Ovary (tissue), 9 donors: ENCODE results near the gene RAD9B. TPM values are rescaled to one million over a fixed set of nuclear protein-coding genes. Genes with fewer than 3 reads are reported as not detected.
"Not testable (repeated sequence)": the region's sequence is repeated elsewhere in the genome, so short reads cannot be mapped to it uniquely, and the experiment has no call there.

Experiments used
- DNase-seq, 5 donors: peaks; one replicate each; pipeline ENCODE4 v3.0.0-alpha.2; 2019 to 2020
- H3K27ac ChIP-seq, 2 donors: fragments of 200-600 bp; one replicate each; pipeline versions ENCODE4 v1.5.1 to v1.8.0; 2019 to 2022
- H3K27me3 ChIP-seq: fragments of 200-600 bp; one replicate; pipeline ENCODE4 v1.8.0; 2022
- H3K36me3 ChIP-seq: fragments of 200-600 bp; sonication (generic); one replicate; pipeline ENCODE4 v1.5.1; 2019
- H3K4me1 ChIP-seq: one replicate; pipeline ENCODE4 v1.8.1; 2013; ENCODE audit warnings: mild to moderate bottlenecking, moderate library complexity; ENCODE audit not compliant: insufficient read depth
- H3K4me3 ChIP-seq: fragments of 200-600 bp; sonication (generic); one replicate; pipeline ENCODE4 v1.5.1; 2017
- H3K9me3 ChIP-seq, 2 donors: fragments of 200-600 bp in 1 of 2; sonication (generic) in 1 of 2; one replicate each; pipeline versions ENCODE4 v1.5.1 to v1.8.1; 2013 to 2019; ENCODE audit warnings: mild to moderate bottlenecking in 1 of 2, moderate library complexity in 1 of 2
- CTCF ChIP-seq, 3 donors: fragments of 450-650 bp in 2 of 3; fragments of 200-600 bp in 1 of 3; IDR thresholded peaks; one replicate each; pipeline versions ENCODE4 v1.5.1 to v1.8.0; 2016 to 2022; ENCODE audit warnings: antibody characterized with exemption in 3 of 3, mild to moderate bottlenecking in 1 of 3
- EP300 ChIP-seq: sonication (generic); formaldehyde crosslinking; IDR thresholded peaks from one replicate; pipeline ENCODE4 v1.6.1; 2017; ENCODE audit warnings: antibody characterized with exemption
- POLR2A ChIP-seq: fragments of 450-650 bp; IDR thresholded peaks from one replicate; pipeline ENCODE4 v1.6.1; 2017; ENCODE audit warnings: antibody characterized with exemption, mild to moderate bottlenecking, moderate library complexity
- WGBS, 3 donors: extraction: QIAGEN DNeasy Blood & Tissue Kit in 1 of 3; methylation state at CpG; one replicate each; pipeline versions ENCODE4 v1.1.5 to v1.1.7; 2013 to 2017; 5-methylcytosine and 5-hydroxymethylcytosine counted together
- intact Hi-C, 4 donors: fragments of 100-400 bp; cut with DNase I; formaldehyde crosslinking; loops; one replicate each; pipeline versions ENCODE4 v1.11.0 to v1.15.1; 2022 to 2023
- polyA plus RNA-seq, 2 donors: library from polyadenylated mRNA; stranded (reverse); fragments of 200-250 nt in 1 of 2; fragments of 350-450 nt in 1 of 2; fragmentation: Illumina TruSeq in 1 of 2; extraction: RNeasy Lipid Tissue Mini Kit (QIAGEN cat#74804) in 1 of 2; gene quantifications; one replicate each; pipeline ENCODE4 v1.2.3, GENCODE V29; 2013 to 2014
- total RNA-seq, 7 donors: library from RNA; depleted of rRNA in 2 of 7; stranded (reverse); fragments of >200 nt in 2 of 7; fragmentation: NEBNext Ultra II Directional in 3 of 7; extraction: Animal tissue kit (Norgen Biotek cat#: 25700) in 3 of 7; gene quantifications; one replicate each; pipeline versions ENCODE4 v1.1.0 to v1.2.4, GENCODE V29; 2016 to 2023
- donor health status: DM: no; HTN: no; CAD: no; lungs with moderate emphysema.
- donor health status: DM: no; HTN: no; CAD: no.
- donor health status: Bipolar disorder and iron deficiency.
- donor health status: DM: yes; HTN: yes; CAD: no.
- donor health status: DM: no; HTN: no; CAD: no.
- donor health status: DM: yes; HTN: yes; CAD: no.

The RAD9B gene
- total and polyA plus RNA-seq, 9 donors, result 0.23 to 3.8 (median 1.4) TPM

DNA sequence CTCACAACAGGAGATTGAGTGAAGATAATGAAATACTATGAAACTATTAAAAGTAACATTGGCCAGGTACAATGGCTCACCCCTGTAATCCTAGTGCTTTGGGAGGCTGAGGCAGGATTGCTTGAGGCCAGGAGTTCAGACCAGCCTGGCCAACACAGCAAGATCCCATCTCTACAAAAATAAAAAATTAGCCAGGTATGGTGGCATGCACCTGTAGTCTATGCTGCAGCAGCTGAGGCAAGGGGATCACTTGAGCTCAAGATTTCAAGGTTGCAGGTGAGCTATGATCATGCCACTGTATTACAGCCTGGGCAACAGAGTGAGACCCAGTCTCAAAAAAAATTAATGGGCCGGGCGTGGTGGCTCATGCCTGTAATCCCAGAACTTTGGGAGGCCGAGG lies 14.9 kb downstream of the RAD9B start:
- Histone ChIP-seq H3K36me3 (no peaks in the 10 kb centered on the region), H3K4me1 (no peaks in the 10 kb centered on the region), H3K4me3 (no peak overlapping the region), H3K27ac (no peak overlapping the region), H3K27me3 (no peaks in the 10 kb centered on the region), H3K9me3 (no peaks in the 10 kb centered on the region)
- TF ChIP-seq CTCF (IDR thresholded peaks at IDR 0.05), result no peak
- TF ChIP-seq POLR2A, result no peak
- TF ChIP-seq EP300, result no peak
- DNase-seq, result no peak
- intact Hi-C loops, result no loop called here
- 88 to 92% (median 91%) methylated on average over 3 of the region's 3 CpGs for WGBS, 3 donors

DNA sequence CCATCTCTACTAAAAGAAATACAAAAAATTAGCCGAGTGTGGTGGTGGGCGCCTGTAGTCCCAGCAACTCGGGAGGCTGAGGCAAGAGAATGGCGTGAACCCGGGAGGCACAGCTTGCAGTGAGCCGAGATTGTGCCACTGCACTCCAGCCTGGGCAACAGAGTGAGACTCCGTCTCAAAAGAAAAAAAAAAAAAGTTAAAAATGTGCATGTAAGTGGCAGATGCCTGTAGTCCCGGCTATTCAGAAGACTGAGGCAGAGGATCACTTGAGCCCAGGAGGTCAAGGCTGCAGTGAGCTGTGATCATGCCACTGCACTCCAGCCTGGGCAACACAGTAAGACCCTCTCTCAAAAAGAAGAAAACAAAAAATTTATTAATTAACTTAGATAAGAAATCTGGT lies 15.9 kb downstream of the RAD9B start:
- H3K27ac ChIP-seq, intact Hi-C loops, H3K36me3 ChIP-seq: not testable (repeated sequence)

DNA sequence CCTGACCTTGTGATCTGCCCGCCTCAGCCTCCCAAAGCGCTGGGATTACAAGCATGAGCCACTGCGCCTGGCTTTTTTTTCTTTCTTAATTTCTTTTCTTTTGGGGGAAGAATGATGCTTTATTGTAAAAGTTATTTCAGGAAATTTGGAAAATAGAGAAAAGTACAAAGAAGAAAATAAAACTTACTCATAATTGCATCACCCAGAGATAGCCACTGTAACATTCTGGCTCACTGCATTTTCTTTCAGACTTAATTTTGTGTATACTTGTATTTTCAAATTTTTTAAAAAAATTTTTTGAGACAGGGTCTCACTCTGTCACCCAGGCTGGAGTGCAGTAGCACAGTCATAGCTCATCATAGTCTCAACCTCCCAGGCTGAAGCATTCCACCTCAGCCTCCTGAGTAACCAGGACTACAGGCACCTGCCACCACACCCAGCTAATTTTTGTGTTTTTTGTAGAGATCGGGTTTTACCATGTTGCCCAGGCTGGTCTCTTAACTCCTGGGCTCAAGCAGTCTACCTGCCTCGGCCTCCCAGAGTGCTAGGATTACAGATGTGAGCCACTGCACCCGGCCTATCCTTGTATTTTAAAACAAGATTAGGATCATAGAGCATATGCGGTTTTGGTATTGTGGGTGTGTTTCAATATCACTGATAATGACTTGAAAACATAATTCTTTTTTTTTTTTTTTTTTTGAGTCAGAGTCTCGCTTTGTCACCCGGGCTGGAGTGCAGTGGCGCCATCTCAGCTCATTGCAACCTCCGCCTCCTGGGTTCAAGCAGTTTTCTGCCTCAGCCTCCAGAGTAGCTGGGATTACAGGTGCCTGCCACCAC lies 19.0 kb downstream of the RAD9B start:
- intact Hi-C loops, H3K36me3 ChIP-seq, DNase-seq, H3K4me3 ChIP-seq, H3K27ac ChIP-seq, H3K27me3 ChIP-seq, H3K4me1 ChIP-seq, H3K9me3 ChIP-seq: not testable (repeated sequence)
- WGBS, 3 donors, result 87 to 95% (median 88%) methylated on average over 11 of the region's 11 CpGs

More for the DNA sequence above, 15.9 kb downstream of the RAD9B start:
- WGBS, 3 donors, result 91 to 95% (median 92%) methylated on average over 8 of the region's 8 CpGs
- not testable (repeated sequence) for H3K4me3 ChIP-seq, H3K9me3 ChIP-seq, DNase-seq, H3K4me1 ChIP-seq, H3K27me3 ChIP-seq

DNA sequence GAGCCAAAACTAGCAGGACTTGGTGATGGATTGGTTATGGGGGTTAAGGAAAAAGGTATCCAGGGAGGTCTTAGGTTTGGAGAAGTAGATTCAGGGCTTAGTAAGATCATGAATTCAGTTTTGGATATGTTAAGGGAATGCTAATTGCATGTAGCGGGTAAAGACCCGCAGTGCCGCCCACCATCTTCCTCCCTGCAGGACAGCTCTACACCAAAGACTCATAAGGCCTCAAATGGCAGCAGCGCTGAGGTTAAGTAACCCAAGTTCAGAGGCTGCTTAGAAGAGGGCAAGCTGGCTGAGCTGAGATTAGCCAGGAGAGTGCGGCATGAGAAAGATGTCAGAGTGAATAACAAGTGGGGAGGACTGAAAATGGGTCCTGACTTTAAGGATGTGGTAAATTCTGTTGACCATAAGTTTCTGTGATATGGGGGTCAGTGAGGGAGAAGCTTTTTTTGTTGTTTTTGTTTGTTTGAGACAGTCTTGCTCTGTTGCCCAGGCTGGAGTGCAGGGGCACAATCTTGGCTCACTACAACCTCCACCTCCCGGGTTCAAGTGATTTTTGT lies 26.2 kb downstream of the RAD9B start:
- Histone ChIP-seq H3K36me3 (no peaks in the 10 kb centered on the region), H3K4me1 (peaks cover 3% of the 10 kb centered on the region), H3K27me3 (no peaks in the 10 kb centered on the region), H3K9me3 (no peaks in the 10 kb centered on the region), H3K27ac (no peak overlapping the region), H3K4me3 (no peak overlapping the region)
- TF ChIP-seq CTCF (IDR thresholded peaks at IDR 0.05) (no peak), EP300 (no peak), POLR2A (no peak)
- intact Hi-C loops, result no loop called here
- 91 to 96% (median 92%) methylated on average over 6 of the region's 6 CpGs for WGBS, 3 donors
- DNase-seq, result no peak

DNA sequence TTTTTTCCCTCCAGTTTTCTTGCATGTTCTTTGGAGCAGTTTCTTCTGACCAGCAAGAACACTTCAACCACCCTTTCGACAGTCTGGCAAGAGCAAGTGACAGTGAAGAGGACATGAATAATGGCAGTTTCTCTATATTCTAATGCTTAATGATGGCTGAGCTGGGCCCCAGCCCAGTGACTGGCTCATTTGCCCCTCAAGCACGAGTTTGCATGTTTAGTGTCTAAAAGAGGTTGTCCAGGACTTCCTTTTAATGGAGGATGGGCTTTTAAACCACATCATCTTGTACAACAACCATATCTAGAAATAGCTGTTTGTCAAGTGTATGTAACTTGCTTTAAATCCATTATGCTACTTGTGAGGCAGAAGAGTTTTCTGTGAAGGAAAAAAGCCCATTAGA lies 28.4 kb downstream of the RAD9B start:
- 70 to 82% (median 79%) methylated on average over 2 of the region's 2 CpGs for WGBS, 3 donors
- Histone ChIP-seq H3K36me3 (no peaks in the 10 kb centered on the region), H3K9me3 (no peaks in the 10 kb centered on the region), H3K27me3 (no peaks in the 10 kb centered on the region), H3K27ac (no peak overlapping the region), H3K4me1 (peaks cover 6% of the 10 kb centered on the region), H3K4me3 (no peak overlapping the region)
- TF ChIP-seq CTCF (IDR thresholded peaks at IDR 0.05) (no peak), EP300 (no peak), POLR2A (no peak)
- intact Hi-C loops, result no loop called here
- DNase-seq, result no peak
